C4-2B (cell line): Measurements from ENCODE around the gene TCF12.

ENCODE experiments used
- CTCF ChIP-seq: fragments of 450-650 bp; conservative IDR thresholded peaks from 2 replicates; pipeline ENCODE4 v1.5.1; 2017; ENCODE audit warnings: mild to moderate bottlenecking
- ZFX ChIP-seq: fragments of 450-650 bp; IDR thresholded peaks from 2 replicates; pipeline ENCODE4 v1.6.1; 2017

- TF ChIP-seq CTCF (no peak), ZFX (no peak)
Observed at GRCh38 chr15:57084192-57084591, 165.7 kb downstream of the TCF12 start.
